Right forelimb (tissue), 1 donor: ENCODE measurements around the gene GABBR2.
"Not testable (repeated sequence)": the region's sequence is repeated elsewhere in the genome, so short reads cannot be mapped to it uniquely, and the experiment has no call there.

Source experiments
- DNase-seq: peaks from one replicate; pipeline ENCODE4 v3.0.0-alpha.2; 2018

Gene GABBR2

DNA sequence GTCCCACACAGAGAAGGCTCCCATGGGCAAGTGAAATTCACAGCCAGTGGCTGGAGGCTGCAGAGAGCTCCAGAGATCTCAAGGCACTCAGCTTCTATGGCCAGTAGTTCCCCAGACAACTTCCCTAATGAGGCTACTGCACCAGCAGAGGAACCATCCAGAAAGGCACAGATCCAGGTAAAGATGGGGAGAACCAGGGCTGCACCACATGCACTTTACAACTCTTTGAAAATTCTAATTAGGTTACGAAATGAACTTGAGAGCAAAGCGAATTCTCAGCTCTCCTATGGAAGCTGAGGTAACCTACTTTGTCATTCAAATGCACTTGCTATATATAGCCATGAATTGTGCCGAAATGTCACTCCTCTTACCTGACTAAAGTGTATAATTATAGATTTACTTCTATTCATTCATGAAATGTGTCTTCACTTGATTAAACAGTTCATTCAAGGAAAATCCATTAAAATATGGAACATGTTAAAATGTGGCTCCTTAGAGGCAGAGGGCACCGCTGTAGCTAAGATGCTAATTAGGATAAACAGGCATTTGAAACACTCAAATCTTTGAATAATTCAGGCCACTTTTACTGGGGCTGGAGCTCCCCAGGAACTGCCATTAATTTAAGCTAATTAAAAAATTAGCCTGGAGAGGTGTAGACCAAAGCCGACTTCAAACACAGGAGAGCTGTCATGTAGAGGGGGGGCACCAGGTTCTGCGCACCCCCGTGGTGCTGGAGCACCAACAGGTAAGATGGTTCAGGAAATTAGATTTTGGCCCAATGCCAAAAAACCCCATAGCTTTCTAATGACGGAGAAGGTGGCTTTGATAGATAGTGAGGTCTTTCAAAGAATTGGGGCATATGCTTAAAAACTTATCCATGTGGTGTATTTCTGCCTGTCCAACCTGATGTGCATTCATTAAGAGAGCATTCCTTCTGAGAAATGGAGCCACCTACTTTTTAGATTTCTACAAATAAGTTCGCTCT lies 204.1 kb downstream of the GABBR2 start:
- no peak for DNase-seq

DNA sequence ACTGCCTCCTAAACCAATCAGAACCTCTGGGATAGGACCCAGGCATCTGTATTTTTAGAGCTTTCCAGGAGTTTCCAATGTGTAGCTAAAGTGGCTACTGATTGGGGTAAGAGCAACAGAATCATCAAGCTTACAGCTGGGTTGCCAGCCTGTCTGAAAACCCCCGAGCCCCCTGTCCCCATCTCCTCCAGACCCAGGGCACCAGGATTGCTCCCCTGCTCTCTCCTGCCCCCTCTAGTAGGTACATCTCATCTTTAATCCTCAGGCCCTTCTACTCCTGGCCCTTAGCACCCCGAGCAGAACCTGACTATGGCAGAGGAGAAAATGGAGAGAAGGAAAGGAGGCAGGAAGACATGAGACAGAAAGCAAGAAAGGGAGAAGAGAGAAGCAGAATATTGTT lies 204.9 kb downstream of the GABBR2 start:
- no peak for DNase-seq

DNA sequence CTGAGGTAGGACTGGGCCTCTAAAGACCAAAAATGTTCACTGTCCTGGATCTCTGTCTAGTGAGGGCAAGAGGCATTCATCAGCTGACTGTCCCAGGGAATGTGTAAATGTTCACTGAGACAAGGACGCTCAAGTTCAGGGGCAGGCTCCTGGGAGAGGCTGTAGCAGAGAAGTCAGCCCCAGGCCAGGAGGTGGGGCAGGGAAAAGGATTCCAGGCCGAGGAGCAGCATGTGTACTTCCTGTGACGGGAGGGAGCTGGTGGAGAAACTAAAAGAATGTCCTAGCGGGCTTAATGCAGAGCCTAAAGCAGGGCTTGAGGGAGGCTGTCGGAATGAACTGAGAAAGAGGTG lies 205.8 kb downstream of the GABBR2 start:
- DNase-seq: no peak

DNA sequence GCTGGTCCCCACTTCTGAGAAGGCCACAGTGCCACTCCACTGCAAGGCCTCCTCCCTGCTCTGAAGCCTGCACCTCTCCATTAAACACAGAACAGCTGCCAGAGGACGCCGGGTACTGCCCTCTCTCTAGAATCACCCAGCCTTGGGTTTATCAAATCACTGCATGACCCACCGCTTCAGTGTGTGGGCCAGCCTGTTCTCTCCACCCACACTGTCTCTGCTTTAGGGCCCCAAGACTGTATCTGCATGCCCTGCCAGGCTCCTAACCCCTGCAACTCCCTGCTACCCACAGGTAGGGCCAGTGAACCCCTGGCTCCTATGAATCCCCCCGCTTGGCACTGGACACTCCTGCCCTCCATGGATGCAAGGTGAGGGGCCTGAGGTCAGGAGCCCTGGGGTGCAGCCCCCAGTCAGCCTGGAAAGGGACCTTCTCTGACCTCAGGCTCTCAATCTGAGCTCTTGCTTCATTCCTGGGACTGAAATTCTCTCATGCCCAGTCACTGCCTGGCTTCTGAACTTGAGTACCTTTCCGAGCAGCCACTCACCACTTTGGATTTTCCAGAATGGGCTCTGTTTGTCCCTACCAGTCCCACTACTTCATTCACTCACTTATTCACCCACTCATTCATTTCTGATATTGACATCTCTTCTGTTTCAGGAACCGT lies 206.3 kb downstream of the GABBR2 start:
- DNase-seq: no peak

DNA sequence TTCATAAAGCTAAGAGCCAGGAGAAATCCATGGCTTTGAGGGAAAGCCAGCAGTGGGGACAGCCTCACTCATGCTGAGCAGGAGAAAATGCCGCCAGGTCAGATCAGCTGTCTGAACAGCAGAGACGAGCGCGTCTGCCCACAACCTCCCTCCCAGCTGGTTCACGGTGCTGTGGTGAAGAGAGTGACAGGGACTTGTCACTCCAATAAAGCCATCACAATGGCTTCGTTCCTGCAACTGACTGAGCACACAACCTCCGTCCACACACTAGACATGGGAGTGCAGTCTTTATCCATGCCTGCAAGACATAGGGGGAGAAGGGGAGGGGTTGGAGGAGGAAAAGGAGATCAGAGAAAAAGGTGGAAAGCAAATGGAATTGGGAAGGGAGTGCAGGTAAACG lies 206.9 kb downstream of the GABBR2 start:
- DNase-seq: no peak

DNA sequence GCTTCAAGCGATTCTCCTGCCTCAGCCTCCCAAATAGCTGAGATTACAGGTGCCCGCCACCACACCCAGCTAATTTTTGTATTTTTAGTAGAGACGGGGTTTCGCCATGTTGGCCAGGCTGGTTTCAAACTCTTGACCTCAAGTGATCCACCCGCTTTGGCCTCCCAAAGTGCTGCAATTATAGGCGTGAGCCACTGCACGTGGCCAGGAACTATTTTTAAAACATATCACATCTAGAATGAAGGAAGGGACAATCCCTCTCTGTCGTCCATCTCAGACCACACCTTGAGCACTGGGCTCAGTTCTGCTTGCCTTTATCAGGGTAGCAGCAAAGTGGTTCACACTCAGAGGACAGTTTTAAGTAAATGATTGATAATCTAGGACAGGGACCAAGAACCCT lies 207.5 kb downstream of the GABBR2 start:
- not testable (repeated sequence) for DNase-seq

DNA sequence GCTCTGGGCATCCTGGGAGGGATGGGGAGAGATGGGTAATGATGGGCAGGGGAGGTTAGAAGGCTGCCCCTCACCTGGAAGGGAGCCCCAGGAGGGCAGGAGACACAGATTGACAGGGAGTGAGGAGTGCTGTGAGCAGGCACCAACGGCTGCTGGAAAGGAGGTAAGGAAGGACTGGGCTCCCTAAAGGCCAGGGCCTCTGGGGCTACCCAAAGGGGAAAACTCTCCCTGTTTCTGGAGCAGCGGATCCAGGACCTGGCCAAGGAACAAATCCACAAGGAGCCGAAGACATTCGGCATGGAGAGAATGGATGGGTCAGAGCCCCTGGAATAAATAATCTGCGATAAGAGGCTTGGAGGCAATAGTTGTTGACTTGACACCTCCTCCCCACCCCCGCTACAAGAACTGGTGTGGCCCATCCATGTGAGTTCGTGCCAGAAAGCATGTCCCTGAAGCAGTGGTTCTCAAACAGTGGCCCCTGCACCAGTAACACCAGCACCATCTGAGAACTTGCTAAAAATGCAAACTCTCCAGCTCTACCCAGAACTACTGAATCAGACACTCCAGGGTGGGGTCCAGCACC lies 208.3 kb downstream of the GABBR2 start:
- no peak for DNase-seq

DNA sequence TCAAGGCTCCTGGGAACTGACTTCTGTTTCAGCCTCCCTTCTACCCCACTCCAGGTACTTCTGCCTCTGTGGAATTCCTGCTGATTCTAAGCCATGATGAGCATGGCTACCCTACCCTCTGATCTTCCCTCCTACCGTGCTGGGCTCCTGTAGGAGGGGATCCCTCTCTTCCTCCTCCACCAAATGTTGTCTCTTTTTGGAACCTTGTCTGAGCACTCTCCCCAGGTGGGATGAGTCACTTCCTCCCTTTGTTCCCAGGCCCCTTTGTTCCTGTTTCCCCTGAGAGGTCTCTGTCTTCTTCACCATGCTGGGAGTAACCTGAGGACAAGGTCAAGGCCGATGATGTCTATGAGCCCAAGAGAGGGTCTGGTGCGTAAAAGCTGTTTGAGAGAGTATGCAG lies 213.2 kb downstream of the GABBR2 start:
- DNase-seq: no peak

DNA sequence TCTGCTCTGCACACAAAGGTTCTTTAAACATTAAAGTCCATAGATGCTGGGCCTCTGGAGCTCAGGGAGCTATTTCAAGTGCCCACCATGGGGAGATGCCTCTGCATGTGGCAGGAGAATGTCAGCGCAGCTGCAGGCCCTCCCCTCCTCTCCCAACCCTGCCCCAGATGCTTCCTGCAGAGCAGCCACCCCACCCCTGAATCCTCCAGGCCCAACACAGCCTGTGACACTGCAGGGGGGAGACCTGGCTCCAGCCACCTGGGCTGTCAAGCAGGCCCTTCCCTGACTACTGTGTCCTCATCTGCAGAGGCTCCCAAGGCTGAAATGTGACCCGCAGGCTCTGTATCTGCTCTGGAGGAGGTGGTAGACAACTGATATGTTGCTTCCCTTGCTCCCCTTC lies 213.9 kb downstream of the GABBR2 start:
- DNase-seq: no peak

DNA sequence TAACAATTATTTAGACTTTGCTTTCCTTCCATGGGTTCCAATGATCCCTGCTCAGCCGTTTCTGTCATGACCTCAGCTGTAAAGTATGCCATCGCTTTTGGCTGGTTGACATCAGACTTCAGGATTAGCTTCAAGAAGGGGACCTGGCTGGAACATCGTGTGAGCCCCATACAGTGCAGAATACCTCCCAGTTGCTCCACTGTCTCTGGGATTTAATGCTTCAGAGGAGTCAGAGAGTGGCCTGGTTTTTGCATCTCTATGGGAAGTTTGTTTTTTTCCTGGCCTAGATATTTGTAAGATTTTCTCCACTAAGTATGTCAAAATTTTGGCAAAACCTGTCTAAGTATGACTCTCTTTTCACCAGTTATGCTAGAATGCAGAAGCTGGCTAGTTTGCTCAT lies 216.9 kb downstream of the GABBR2 start:
- DNase-seq: no peak

DNA sequence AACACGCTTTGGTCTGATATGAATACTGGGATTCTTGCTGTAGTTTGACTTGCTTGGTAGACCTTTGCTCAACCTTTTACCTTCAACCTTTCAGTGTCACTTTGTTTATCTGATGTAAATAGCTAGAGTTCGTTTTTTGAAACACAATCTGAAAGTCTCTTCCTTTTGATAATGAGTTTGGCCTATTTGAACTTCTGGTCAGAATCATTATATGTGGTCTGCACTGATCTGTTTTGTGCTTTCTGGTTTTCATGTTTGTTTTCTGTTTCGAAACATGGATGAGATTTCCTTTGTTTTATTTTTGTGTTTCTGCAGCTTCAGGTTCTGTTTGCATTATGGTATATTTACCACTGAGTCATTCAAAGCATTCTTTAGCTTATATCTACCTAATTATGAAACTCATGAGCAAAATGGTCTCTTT lies 217.5 kb downstream of the GABBR2 start:
- no peak for DNase-seq

DNA sequence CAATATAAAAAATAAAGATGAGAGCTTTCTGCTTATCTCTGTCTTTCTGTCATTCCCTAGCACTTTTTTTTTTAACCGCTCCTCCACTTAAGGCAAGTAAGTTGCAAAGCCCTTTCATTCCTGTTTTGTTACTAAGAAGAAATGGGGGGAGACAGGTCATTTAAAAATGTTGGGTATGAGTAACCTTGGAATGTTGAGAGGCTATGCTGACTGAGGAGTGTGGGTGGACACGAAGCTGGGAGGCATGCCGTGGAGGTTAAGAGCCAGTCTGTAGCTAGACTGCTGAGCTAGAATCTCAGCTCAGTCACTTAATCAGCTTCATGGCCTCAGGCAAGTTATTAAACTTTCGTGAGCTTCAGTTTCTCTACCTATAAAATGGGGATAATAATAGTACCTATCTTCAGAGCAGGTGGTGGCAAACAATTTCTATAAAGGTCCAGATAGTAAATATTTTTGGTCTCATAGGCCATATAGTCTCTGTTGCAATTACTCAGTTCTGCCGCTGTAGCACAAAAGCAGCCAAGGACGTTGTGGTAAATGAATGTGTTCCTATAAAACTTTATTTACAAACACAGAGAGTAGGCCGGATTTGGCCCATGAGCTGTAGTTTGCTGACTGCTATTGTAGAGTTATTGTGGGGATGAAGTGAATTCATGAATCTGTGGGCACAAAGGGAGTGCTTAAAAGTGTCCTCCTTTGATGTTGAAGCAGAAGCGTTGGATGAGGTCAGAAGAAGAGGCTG lies 220.0 kb downstream of the GABBR2 start:
- no peak for DNase-seq

DNA sequence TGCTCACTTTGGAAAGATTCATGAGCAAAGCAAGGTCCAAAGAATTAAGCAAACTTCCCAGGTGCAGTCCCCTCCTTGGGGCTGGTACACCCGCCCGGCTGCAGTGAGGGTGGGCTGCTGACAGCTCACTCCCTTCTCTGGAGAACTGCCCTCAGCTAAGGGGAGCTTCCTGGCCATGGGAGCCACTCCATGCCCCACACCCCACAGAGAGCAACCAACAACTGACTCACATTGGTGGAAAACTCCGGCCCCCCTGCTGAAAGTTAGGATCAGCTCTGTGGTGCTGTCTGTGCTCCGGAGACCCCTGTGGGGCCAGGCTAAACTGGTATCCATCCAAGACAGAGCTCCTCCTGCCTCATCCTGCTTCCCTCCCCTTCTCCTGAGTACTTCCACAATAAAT lies 223.0 kb downstream of the GABBR2 start:
- DNase-seq: no peak

DNA sequence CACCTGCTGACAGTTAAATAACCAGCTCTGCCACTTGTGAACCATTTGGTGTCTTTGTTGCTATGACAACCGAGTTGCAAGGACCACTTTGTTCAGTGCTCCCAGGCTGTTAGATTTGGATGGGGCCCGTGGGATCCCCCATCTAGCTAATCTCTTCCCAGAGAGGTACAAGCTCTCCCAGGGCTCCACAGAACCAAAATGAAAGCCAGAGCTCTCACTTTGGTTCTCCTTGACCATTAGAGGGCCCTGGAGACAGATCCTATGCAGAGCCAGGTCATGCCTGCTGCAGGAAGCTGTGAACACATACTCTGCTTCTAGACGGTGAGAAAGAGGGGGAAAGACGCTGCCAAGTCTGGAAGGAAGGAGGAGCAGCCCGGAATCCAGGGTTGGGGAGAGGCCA lies 224.6 kb downstream of the GABBR2 start:
- DNase-seq: no peak

DNA sequence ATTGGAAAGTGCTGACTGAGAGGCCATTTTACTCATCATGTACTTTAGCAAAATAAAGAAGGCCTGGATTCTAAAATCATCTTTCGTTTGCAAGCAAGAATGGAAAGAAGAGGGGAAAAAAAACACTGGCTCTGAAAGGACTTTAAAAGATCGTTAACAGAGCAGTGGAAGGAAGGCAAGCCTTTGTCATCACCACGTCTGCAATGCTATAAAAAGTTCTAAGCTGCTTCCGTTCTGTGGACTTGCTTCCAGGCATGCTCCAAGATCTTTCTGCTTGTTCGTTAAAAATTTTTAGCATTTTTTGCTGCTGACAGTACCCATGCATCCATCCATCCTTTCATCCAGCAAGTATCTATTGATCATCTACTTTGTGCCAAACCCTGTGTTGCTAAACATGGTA lies 226.5 kb downstream of the GABBR2 start:
- DNase-seq: no peak

DNA sequence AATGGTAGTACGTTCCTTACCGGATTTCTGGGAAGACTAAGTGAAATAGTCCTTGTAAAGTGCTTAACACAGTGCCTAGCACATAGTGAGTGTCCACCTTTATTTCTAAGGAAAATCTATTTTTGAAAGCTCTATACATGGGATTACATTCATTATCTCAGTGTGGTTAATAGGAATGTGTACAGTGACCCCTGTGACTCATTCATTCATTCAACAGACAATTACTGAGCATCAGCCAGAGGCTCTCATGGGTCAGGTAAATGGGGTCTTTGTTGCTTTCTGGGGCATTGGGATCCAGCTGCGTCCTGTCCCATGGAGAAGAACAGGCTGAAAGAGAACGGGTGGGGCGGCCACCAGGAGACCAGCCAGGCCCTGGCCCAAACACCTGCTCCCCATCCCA lies 227.1 kb downstream of the GABBR2 start:
- DNase-seq: no peak

DNA sequence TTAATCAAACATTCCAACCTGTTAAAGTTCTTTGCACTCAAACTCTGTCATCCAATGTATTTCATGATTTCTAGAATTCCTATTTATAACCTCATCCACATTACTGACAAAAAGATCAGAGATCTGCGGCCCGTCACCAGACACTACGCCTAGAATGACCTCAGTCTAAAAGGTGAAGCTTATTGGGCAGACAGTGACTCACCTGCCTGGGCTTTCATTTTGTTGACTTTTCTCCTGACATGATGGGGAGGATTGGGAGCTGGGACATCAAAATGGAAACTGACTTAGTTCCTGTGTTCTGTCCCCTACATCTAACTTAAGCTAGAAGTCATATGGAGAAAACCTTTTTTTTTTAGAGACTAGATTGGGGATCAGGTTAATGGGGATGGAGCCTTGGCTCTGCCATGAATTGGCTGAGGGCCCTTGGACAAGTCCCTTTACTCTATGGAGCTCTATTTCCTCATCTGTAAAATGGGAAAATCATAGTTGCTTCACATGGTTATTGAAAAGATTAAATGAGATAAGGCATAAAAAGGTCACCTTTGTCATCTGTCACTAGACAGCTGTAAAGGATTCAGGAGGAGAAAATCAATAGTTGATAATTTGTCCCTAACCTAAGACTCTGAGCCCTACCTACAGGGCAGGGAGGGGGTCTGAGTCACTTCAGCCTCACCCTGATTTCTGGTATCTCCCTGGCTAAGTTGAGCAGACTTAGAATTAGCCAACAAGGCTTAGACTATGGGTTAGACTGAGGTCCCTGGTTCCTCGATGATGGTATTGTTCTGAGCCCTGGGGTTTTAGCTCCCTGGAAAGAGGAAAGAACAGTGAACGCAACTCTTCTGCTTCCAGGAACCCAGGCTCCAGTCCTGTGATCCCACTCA lies 228.5 kb downstream of the GABBR2 start:
- DNase-seq: no peak

DNA sequence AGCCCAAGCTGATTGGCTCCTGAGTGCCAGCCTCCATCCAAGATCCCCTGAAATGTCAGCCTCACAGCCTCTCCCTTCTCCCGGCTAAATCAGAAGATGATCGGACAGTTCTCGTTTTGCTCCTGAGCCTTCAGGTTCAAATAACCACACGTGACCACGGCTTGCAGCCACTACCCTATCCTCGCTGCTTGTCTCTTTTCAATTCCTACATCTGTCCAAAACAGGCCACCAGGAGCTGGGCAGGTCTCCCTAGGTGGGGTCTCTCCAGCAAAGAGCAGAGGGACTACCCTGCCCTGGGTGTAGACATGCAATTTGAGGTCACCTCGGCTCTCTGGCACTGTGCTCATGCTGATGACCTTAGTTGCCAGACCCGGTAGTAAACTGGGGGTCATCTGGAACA lies 229.3 kb downstream of the GABBR2 start:
- no peak for DNase-seq

DNA sequence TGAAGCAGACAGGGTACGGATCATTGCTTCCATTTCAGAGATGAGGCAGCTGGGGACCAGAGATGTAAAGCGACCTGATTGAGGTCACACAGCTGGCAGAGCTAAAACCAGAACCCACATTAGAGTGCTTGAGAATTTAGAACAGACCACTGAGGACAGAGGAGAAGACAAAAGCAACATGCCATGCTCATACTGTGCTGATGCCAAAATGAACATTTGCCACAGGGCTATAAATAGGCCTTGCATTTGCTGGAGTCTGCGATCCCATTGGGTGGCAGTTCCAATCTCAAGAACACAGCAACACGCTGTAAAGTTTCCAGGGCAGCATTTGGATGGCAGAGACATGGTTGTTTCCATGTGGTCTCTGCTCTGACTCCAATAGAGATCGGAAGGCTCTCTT lies 230.9 kb downstream of the GABBR2 start:
- no peak for DNase-seq

DNA sequence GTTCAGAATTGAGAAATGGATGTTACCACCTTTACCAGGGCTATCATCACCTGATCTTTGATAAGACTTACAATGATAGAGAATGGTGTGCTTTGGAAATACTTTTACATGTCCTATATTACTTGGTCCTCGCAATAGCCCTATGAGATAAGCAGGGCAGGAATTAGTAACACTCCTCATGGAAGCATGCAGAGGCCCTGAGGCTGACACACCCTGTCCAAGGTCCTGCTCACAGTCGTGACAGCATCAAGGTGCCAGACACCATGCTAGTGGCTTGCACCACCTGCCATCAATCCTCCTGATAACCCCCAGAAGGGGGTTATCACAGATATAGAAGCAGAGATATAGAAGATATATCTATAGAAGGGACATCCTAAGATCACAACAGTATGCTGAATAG lies 236.5 kb downstream of the GABBR2 start:
- no peak for DNase-seq

DNA sequence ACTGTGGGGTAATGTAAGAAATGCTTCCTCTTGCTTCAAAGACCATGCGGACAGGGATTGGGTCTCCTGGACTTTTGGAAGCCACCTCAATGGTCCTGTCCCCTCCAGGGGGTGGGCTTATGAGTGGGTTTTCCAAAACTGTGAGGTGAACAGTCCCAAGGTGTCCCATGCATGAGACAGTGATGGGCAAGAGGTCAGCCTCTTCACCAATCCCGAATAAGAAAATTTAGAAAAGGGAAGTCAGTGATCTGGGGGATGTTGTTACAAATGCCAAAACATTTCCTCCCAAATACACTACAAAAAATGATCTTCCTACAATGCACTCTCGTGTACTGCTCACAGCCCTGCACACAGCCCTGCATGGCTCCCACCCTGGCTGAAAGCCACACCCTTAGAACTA lies 237.6 kb downstream of the GABBR2 start:
- DNase-seq: no peak

DNA sequence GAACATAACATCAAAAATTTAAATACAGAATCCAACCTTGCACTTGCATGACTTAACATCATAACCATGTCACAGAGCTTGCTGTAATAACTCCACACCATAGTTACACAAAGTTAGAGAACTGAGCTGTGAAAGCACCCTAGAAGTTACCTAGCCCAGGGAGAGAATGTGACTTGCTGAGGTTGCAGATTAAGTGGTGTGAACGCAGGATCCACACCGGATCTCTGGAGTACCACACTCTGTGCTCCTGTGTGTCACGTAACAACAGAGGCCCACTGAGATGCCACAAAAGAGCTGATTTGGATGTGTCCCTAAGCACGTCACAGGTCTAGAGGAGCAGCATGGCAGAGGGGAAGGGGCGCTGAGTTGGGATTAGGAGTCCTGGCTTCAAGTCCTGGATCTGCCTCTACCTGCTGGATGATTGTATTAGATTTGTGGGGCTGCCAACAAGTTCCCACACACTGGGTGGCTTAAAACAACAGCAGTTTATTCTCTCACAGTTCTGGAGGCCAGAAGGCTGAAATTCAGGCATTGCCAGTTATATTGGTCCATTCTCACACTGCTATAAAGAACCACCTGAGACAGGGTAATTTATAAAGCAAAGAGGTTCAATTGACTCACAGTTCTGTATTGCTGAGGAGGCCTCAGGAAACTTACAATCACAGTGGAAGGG lies 240.0 kb downstream of the GABBR2 start:
- no peak for DNase-seq
